Measurements from ENCODE around the gene SCAF4.

DNA sequence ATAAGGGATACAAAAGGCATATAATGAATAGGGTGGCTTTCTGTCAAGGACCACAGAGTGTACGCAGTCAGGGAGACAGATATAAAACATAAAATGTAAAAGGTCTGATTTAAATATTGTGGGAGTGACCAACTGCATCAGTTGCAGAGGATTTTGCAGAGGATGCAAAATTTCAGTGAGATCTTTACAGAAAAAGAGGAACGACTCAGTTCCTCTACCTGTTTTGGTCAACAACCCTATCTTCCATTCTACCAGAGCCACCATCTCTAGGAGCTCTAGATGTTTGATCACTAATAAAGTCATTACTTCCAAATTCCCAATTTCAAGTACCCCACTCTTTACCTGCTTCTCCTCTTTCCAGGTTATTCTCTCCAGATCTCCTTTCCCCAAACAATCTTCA, 56.0 kb downstream of the SCAF4 start:
- TF ChIP-seq, protein P1, sequence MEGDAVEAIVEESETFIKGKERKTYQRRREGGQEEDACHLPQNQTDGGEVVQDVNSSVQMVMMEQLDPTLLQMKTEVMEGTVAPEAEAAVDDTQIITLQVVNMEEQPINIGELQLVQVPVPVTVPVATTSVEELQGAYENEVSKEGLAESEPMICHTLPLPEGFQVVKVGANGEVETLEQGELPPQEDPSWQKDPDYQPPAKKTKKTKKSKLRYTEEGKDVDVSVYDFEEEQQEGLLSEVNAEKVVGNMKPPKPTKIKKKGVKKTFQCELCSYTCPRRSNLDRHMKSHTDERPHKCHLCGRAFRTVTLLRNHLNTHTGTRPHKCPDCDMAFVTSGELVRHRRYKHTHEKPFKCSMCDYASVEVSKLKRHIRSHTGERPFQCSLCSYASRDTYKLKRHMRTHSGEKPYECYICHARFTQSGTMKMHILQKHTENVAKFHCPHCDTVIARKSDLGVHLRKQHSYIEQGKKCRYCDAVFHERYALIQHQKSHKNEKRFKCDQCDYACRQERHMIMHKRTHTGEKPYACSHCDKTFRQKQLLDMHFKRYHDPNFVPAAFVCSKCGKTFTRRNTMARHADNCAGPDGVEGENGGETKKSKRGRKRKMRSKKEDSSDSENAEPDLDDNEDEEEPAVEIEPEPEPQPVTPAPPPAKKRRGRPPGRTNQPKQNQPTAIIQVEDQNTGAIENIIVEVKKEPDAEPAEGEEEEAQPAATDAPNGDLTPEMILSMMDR (IDR thresholded peaks at IDR 0.05; ENCODE audit: insufficient read depth, low read depth, low read length), result no peak
- TF ChIP-seq EZH2 (IDR thresholded peaks at IDR 0.05; ENCODE audit: insufficient read depth, low read length), result no peak
